ENCODE results near the gene SCO2. TPM values are rescaled to one million over a fixed set of nuclear protein-coding genes. Genes with fewer than 3 reads are reported as not detected.

SCO2 gene
- total RNA-seq, 4 donors from 2014 or later: 1.5 to 9.4 (median 4.4) TPM

GRCh38 chr22:50503475-50504145, 21.8 kb downstream of the SCO2 start:
- WGBS, 2 donors: 81 to 92% methylated on average over 14 to 25 of the region's 26 CpGs
- intact Hi-C loops (cut with DNase I; ENCODE audit: low total_unique reads): no loop called here
- no peak for DNase-seq (ENCODE audit: low spot score in 2 of 2)
- no peak overlapping the region for H3K4me3 ChIP-seq (ENCODE audit: low read depth, poor library complexity, severe bottlenecking)
- no peak for TF ChIP-seq POLR2A (IDR thresholded peaks at IDR 0.05)
- no peak for TF ChIP-seq CTCF (IDR thresholded peaks at IDR 0.05)

GRCh38 chr22:50502628-50503474, 22.5 kb downstream of the SCO2 start:
- no peak overlapping the region for H3K4me3 ChIP-seq (ENCODE audit: low read depth, poor library complexity, severe bottlenecking)
- 85 to 86% methylated on average over 16 to 23 of the region's 24 CpGs for WGBS, 2 donors
- intact Hi-C loops (cut with DNase I; ENCODE audit: low total_unique reads): no loop called here
- DNase-seq (ENCODE audit: low spot score in 2 of 2): no peak
- TF ChIP-seq CTCF (IDR thresholded peaks at IDR 0.05) (no peak), POLR2A (IDR thresholded peaks at IDR 0.05) (no peak)

- H3K4me3 ChIP-seq (ENCODE audit: low read depth, poor library complexity, severe bottlenecking): no peak overlapping the region
- intact Hi-C loops (cut with DNase I; ENCODE audit: low total_unique reads): no loop called here
- DNase-seq (ENCODE audit: low spot score in 2 of 2): no peak
- TF ChIP-seq CTCF (IDR thresholded peaks at IDR 0.05) (no peak), POLR2A (IDR thresholded peaks at IDR 0.05) (no peak)
- WGBS, 2 donors: 89 to 90% methylated on average over 6 of the region's 6 CpGs
Observed at GRCh38 chr22:50502096-50502495, 23.3 kb downstream of the SCO2 start.

GRCh38 chr22:50500452-50500851, 24.9 kb downstream of the SCO2 start:
- intact Hi-C loops (cut with DNase I; ENCODE audit: low total_unique reads): no loop called here
- no peak for DNase-seq (ENCODE audit: low spot score in 2 of 2)
- WGBS, 2 donors: 90 to 91% methylated on average over 12 of the region's 12 CpGs
- no peak overlapping the region for H3K4me3 ChIP-seq (ENCODE audit: low read depth, poor library complexity, severe bottlenecking)
- no peak for TF ChIP-seq CTCF (IDR thresholded peaks at IDR 0.05)
- no peak for TF ChIP-seq POLR2A (IDR thresholded peaks at IDR 0.05)

- intact Hi-C loops (cut with DNase I; ENCODE audit: low total_unique reads): no loop called here
- DNase-seq (ENCODE audit: low spot score in 2 of 2): peak; percentile 50 to 92
- H3K4me3 ChIP-seq (ENCODE audit: low read depth, poor library complexity, severe bottlenecking): no peak overlapping the region
- TF ChIP-seq POLR2A (IDR thresholded peaks at IDR 0.05): no peak
- no peak for TF ChIP-seq CTCF (IDR thresholded peaks at IDR 0.05)
- 15 to 23% methylated on average over 13 of the region's 13 CpGs for WGBS, 2 donors
Observed at GRCh38 chr22:50498322-50498890, 27.0 kb downstream of the SCO2 start.
